CD4-positive, alpha-beta T cell treated with Interleukin-4 for 4 hours (primary cell): ENCODE results near the gene DIPK1B.

Experiments
- DNase-seq: peaks from one replicate; pipeline ENCODE4 v3.0.0-alpha.2; 2020

Gene DIPK1B

GRCh38 chr9:136721339-136722092 is 9.1 kb downstream of the DIPK1B start:
- no peak for DNase-seq

DNA sequence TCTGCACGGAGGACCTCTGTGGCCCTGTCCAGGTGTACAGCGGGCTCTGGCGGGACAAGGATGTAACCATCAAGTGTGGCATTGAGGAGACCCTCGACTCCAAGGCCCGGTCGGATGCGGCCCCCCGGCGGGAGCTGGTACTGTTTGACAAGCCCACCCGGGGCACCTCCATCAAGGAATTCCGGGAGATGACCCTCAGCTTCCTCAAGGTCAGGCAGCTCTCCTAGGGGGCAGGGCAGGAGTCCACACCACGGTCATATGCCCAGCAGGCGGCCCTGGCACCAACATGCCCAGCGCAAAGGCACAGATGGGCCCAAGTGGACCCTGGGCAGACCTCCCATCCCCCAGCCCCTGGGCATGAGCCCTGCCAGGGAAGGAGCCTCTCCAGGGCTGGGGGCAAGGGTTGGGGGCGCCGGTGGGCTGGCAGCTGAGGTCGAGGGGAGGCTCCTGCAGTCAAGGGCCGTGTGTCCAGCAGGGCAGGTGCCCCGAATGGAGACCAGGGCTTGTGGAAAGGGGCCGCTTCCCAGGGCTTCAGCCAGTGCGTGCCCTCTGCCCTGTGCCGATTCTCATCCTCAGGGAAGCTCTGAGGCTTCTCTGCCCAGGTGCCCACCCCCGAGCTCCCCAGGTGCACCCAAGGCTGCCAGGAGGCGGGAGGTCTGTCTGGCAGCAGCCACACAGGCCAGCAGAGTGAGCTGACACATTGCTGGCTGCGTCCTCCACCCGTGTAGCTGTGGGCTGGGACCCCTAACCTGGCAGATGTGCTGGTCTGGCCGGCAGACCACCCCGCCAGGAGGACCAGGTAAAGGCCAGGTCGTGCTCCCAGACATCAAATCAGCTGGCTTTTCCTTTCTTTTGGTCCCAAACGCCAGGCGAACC is 10.0 kb downstream of the DIPK1B start:
- no peak for DNase-seq

- DNase-seq: no peak
Observed at GRCh38 chr9:136722969-136723356, 10.6 kb downstream of the DIPK1B start.

GRCh38 chr9:136723362-136723976 is 11.1 kb downstream of the DIPK1B start:
- DNase-seq: no peak

GRCh38 chr9:136723989-136724388 is 11.6 kb downstream of the DIPK1B start:
- DNase-seq: no peak

GRCh38 chr9:136724772-136725171 is 12.4 kb downstream of the DIPK1B start:
- DNase-seq: no peak

DNA sequence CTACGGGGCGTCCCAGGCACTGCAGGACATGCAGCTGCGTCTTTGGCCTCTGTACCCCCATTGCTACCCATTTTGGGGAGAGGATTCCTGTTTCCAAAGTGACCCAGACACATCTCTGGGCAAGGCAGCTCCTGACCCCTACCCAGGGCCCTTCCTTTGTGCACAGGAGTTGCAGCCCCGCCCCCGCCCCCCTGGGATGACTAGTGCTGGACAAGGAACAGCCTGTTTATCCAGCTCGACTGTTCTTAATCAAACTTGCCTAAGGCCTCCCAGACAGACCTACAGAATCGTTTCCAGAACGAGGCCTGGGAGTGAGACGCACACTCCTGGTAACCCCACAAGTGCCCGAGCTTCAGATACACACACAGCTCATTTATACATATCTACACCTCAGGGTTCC is 13.2 kb downstream of the DIPK1B start:
- no peak for DNase-seq

DNA sequence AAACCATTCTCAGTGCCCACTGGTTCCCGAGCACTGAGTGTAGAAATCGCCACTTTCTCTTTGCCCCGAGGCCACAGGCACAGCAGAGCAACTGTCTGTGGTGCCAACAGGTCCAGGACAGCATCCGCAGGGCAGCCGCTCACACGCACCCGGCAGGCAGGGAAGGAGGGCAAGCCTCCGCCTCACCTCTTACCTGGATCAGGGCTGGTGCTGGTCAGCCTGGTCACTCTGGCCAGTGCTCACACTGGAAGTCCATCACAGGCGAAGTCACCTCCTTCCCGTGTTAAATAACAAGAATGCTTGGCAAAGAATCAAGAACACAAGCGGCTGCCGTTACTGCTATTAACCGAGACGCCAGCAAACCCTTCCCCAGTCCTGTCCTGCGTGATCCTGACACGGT is 13.7 kb downstream of the DIPK1B start:
- no peak for DNase-seq

GRCh38 chr9:136726631-136727191 is 14.3 kb downstream of the DIPK1B start:
- peak; percentile 53 for DNase-seq

- peak; percentile 91 for DNase-seq
Observed at GRCh38 chr9:136728080-136728547, 15.7 kb downstream of the DIPK1B start.

DNA sequence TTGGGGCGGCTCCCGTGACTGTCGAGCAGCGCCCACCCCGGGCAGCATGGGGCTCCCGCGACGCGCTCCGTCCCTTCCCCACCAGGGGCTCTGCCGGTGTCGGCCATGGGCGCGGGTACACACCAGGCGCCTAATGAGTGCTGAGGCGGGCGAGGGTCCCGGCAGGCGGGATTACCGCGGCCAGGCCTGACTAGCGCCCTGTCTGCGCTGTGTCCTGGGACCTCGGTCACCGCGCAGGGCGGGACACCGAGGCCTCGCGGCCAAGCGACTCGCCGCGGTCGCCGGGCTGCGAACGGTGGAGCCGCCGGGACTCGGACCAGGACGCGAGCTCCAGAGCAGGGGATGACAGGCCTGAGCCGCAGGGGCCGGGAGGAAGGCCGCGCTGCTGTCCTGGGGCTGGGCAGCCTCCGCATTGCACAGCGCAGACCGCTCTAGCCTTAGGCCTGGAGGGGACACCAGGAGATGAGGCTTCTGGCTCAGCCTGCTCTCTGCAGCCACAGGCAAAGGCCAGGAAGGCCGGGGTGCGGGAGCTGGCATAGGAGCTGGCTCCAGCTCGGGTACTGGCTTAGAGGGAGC is 16.3 kb downstream of the DIPK1B start:
- no peak for DNase-seq

GRCh38 chr9:136729144-136729543 is 16.8 kb downstream of the DIPK1B start:
- no peak for DNase-seq

- DNase-seq: no peak
Observed at GRCh38 chr9:136729926-136730325, 17.6 kb downstream of the DIPK1B start.

- DNase-seq: no peak
Observed at GRCh38 chr9:136732444-136733178, 20.2 kb downstream of the DIPK1B start.

- DNase-seq: no peak
Observed at GRCh38 chr9:136733611-136734010, 21.2 kb downstream of the DIPK1B start.

GRCh38 chr9:136734837-136735496 is 22.6 kb downstream of the DIPK1B start:
- DNase-seq: no peak

- no peak for DNase-seq
Observed at GRCh38 chr9:136735812-136736480, 23.6 kb downstream of the DIPK1B start.

DNA sequence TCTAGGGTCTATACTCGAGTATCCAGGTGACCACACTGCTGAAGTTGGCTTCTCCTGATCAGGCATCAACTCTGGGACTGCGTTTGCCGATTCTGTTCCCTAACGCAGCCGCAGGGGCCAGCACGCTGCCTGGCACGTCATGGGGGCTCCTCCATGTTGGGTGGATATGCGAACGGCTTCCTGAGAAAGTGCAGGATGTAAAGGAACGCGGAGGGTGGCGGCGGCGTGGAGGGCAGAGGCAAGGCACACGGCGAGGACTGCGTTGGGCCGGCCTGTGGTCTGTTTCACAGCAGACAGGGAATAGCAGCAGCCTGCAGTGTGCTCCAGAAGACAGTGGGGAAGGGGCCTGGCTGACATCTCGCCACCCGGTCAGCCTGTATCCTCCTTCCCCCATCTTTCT is 26.6 kb downstream of the DIPK1B start:
- no peak for DNase-seq

DNA sequence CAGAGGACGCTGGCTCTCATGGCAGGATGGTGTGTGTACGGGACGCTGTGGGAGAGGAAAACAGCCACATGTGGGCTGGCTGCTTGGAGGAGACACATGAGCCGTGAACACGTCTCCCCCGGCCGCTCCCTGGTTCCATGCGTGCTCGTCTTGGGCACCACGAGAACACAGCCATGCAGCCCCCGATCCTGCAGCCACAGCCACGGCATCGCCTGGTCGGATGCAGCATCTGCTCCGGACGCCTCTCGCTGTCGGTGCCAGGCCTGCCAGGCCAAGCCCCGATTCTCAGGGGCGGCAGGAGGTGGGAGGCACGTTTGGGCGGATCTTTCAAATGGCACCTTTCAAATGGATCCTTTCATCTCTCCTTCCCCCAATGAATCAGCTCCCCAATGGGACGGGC is 27.1 kb downstream of the DIPK1B start:
- DNase-seq: no peak

GRCh38 chr9:136740069-136740468 is 27.7 kb downstream of the DIPK1B start:
- no peak for DNase-seq

- DNase-seq: no peak
Observed at GRCh38 chr9:136740491-136740890, 28.1 kb downstream of the DIPK1B start.
